Activated T-helper 2 cell treated with anti-CD3 and anti-CD28 coated beads, Interferon-gamma antibody, Interleukin-2, Interleukin-4, amounts not matched to agents 10 μg/mL and 5 μg/mL and 100 μg/mL, durations not matched to agents 14 hours and 24 hours and 36 hours (primary cell): Measurements from ENCODE around the gene ZDHHC13. TPM values are rescaled to one million over a fixed set of nuclear protein-coding genes. Genes with fewer than 3 reads are reported as not detected.

Experiments
- total RNA-seq: library from RNA; stranded (reverse); gene quantifications from 2 replicates; pipeline ENCODE4 v1.2.3, GENCODE V29; 2022

Gene ZDHHC13
- total RNA-seq, 1 donor from 2014 or later: 25.4 TPM

Other genes with a start within 250 kb of the ZDHHC13 start
- not detected in 2 replicates for gene MRGPRX1, start 177.8 kb upstream of the ZDHHC13 start, total RNA-seq
- 0.09 TPM in 1 of 2 replicates, not detected in the other for gene MRGPRX2, start 56.5 kb upstream of the ZDHHC13 start, total RNA-seq
- not detected in 2 replicates for gene CSRP3, start 84.8 kb downstream of the ZDHHC13 start, total RNA-seq
- gene E2F8, start 123.8 kb downstream of the ZDHHC13 start, total RNA-seq: 24.0 TPM in 2 replicates